NCI-H1048 (cell line): ENCODE results near the gene GLIPR1L1.

Source experiments
- DNase-seq: peaks from one replicate; lab custom pipeline; 2025; lab: John Stamatoyannopoulos, UW

Gene GLIPR1L1

DNA sequence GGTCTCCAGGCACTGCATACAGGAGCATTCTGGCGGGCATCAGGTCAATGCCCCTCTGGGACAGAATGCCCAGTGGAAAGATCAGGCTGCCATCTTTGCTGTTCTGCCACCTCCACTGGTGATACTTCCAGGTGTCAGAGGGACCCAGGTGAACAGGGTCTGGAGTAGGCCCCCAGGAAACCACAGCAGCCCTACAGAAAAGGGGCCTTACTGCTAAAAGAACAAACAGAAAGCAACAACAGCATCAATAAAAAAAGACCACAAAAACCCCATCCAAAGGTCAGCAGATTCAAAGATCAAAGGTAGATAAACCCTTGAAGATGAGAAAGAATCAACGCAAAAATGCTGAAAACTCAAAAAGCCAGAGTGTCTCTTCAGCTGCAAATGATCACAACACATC lies 15.9 kb downstream of the GLIPR1L1 start:
- no peak for DNase-seq

DNA sequence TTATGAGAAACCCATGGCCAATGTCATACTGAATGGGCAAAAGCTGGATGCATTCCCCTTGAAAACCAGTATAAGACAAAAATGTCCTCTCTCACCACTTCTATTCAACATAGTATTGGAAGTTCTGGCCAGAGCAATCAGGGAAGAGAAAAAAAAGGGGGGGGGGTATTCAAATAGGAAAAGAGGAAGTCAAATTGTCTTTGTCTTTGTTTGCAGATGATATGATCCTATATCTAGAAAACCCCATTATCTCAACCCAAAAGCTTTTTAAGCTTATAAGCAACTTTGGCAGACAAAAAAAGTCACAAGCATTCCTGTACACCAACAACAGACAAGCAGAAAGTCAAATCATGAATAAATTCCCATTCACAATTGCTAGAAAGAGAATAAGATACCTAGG lies 19.5 kb downstream of the GLIPR1L1 start:
- DNase-seq = no peak

DNA sequence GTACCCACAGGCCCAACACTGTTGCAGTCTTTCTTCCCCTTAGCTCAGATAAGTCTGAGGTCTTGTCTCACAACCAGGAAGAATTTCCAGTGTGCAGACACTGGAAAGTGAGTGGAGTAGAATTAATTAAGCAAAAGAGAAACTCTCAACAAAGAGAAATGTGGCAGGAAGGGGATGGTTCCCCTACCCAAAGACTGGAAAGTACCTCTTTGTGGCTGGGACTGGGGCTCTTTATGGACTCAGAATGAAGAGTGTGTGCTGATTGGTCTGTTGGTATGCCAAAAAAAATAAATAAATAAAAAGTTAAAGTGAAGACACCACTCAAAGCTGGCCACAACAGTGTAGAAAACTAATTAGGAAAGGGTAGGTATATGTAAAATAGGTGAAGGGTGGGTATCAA lies 26.4 kb downstream of the GLIPR1L1 start:
- DNase-seq = no peak

DNA sequence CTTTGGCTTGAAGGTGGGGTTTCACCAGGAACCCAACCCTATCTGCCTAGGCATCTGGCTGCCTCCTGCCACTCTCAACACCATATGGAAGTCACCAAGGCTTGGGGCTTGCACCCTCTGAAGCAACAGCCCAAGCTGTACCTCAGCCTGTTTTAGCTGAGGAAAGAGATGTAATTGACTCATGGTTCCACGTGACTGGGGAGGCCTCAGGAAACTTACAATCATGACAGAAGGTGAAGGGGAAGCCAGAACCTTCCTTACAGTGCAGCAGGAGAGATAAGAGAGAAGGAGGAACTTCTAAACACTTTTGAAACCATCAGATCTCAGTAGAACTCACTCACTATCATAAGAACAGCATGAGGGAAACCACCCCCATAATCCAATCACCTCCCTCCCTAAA lies 26.9 kb downstream of the GLIPR1L1 start:
- DNase-seq = no peak

DNA sequence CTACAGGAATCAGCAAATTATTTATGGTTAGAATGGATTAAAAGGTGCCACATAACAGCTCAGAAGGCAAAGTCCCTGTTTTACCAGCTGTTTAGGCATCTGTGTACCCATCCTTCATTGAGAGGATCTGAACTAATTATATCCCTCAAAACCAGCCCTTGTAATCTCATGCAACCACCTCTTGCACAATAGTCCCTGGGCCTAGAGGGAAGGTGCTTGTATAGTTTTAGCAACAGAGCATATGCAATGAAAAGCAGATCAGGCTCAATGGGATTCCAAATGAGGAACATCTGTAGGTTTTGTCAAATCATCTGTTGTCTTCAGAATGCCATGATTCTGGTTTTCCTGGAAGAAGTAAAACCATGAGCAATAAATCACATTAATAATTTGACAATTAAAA lies 30.4 kb downstream of the GLIPR1L1 start:
- DNase-seq = no peak

DNA sequence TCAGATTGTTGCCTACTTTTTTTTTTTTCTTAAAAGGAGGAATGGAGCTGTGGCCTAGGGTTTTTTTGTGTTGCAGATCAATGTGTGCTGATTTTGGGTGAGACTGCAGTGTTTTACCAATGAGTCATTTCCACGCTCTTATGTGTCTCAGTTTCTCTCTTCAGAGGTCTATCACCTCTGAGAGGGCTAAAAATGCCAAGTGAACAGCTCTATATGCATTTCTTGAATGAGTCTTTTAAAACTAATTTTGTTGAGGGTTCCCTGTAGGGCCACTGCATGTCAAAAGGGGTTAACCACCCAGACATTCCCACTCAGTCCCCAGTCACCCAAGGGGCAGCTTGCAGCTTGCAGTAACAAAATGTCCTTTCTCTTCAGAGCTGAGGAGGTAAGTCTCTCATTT lies 32.2 kb downstream of the GLIPR1L1 start:
- DNase-seq = no peak

DNA sequence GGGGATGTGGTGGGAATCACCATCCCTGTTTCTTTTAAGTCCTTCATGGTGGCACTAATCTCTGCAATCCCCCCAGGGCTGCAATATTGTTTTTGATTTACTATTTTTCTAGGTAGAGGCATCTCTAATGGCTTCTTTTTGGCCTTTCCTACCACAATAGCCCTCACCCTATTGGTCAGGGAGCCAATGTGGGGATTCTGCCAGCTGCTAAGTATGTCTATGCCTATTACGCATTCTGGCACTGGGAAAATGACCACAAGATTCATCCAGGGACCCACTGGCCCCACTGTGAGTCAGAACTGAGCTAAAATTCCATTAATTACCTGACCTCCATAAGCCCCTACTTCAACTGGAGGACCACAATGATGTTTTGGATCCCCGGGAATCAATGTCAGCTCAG lies 40.5 kb downstream of the GLIPR1L1 start:
- DNase-seq = no peak

DNA sequence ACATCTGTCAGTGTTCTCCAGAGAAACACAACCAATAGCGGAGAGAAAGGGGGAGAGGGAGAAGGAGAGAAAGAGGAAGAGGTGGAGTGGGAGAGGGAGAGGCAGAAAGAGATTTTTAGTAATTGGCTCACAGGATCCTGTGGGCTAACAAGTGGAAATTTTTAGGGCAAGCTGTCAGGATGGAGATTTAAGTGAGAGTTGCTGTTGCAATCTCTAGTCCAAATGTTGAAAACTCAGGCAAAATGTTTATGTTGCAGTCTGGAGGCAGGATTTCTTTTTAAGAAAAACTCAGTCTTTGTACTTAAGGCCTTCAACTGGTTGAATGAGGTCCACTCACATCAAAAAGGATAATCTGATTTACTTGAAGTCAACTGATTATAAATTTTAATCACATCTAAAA lies 43.9 kb downstream of the GLIPR1L1 start:
- no peak for DNase-seq

DNA sequence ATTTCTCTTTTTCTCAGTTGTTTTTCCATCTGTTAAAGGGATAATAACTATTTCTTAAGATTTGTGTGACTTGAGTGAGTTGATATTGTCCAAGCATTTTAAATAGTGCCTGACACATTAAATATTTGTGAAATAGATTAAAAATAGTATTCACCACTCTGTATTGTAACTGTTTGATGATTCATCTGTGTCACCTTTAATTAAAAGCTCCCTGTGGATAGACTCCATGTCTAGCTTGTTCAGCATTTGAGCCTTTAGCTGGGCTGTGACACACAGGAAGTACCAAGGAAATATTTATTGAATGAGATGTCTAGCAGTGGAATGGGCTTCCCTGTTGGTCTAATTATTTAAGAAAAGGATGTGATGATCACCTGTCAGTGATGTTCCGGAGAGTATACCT lies 54.6 kb downstream of the GLIPR1L1 start:
- no peak for DNase-seq

DNA sequence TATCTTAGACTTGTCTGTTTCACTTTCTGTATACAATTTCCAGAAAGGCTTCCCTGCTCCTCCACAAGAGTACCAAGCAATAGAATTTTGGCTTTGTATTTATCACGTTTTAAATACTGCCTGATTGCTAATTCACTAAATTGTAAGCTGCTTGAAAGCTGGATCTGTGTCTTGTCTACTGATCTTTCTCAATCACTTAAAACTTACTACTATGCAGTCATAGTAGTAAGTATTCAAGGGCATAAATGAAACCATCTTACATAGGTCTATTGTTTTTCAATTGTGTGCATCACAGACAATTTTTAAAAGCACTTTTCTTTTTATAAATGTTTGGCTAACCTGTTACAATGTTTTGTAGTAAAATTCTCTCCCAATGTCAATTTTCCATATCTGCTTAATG lies 55.2 kb downstream of the GLIPR1L1 start:
- DNase-seq = no peak

DNA sequence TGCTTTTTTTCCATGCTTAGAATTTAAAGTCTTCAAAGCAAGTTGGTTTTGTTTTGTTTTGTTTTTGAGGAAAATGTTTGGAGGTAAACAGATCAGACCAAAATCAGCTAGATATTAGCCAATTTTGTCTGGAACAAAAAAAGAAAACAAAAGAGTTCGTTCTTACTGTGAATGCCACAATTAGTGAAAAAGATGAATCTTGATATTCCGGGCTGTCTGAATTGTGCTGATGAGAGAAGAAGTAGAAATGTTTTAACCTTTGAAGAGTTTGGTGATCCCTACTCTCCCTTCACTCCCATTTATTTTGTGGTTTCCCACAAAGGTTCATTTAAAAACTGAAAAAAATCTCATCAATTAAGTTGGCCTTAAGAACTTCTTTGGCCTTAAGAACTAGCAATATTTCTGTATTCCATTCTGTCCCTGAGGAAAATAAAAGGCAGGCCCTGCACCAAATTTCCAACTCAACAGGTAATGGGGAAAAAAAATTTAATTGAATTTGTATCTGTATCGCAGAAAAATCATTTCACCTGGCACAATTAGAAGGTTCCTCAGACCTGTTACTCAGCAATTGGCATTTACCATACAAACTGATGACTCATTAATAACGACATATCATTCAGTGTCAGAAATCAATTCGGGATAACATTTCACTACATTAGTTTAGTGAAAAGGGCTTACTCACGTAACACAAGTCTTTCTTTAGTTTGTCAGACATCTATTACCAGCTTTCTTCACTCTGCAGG lies 55.9 kb downstream of the GLIPR1L1 start:
- DNase-seq = no peak

DNA sequence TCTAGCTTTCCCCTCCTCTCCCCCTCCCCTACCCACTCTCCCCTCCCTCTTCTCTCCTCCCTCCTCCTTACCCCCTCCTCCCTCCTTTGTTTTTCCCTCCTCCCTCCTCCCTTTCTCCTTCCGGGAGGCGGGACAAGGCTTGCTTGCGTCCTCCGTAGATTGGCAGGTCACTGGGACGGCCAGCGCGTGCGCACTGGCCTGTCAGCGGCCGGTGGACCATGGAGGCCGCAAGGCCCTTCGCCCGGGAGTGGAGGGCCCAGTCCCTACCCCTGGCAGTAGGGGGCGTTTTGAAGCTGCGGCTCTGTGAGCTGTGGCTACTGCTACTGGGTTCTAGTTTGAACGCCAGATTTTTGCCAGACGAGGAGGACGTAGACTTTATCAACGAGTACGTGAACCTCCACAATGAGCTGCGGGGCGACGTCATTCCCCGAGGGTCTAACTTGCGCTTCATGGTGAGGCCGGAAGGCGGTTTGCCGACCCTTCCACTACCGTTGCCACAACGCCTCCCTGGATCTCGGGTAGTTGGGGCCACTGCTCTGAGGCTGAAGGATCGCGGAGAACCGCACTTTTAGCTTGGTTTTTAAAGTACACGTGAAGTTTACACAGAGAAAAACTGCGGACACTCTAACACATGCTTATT lies 56.5 kb downstream of the GLIPR1L1 start, which contains the start of gene GLIPR1L2:
Gene GLIPR1L2 (plus strand): TSS at position 191 of the 640 bp plus-strand sequence. CDS start 28 bp downstream, at position 219.
- peak; percentile 85 for DNase-seq

DNA sequence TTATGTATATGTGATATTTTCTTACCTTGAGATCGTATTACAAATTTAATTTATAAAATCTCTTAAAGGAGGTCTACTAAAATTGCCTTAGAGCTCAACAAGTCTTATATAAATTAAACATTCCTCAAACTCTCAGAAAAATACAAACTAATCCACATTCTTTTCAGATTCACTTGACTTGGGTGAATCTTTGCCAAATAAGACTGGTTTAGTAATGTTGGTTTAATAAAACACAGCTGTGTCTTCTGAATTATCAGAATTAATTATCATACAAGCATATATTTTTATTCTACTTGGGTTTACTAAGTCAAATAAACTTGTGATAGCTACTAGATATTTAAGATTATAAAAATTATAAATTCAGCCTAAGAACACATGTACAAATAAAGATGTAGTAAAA lies 69.8 kb downstream of the GLIPR1L1 start:
- DNase-seq = no peak

DNA sequence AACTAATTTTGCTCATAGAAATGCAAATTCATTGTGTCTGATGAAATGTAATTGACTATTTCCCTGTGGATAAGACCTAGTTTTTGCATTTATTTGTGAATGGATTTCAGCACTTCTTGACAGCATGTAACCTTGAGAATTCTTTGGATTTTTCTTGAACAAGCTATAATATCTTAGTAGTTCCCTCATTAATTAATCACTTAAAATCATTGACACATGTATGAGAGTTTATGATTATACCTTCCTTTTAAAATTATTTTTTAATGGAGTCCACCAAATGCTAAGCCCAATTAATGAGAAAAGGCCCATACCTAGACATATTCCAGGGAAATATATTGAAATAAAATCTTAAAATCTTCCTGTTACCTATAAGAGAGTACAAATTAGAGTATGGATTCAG lies 73.2 kb downstream of the GLIPR1L1 start:
- no peak for DNase-seq

DNA sequence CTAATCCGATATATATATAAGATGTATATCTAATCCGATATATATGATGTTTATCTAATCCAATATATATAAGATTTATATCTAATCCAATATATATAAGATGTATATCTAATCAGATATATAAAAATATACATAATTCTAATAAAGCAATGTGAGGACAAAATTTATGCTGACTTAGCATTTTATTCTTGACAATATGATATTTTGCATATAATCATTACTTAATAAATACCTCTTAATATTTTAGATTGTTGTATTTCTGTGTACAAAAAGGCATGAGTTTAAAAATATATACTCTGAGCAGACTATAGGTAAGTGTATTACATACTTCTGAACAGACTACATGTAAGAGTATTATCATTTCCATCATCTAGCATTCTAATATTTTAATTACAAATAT lies 75.4 kb downstream of the GLIPR1L1 start:
- no peak for DNase-seq

DNA sequence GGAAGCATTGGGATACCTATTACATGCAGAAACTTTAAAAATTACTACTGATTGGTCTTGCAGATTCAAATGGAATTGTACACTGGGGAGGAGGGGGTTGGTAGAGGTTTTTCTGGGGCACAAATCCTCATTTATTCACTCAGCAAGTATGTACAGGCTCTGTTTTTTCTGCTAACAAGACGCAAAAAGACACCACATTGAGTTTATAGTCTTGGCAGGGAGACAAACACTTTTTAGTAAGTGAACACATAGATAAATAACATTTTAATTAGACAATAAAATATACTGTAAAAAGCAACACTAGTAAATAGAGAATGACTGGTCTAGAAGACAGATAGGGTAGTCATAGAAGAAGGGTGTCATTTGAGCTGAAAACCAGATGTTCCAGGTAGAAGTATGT lies 80.2 kb downstream of the GLIPR1L1 start:
- no peak for DNase-seq

DNA sequence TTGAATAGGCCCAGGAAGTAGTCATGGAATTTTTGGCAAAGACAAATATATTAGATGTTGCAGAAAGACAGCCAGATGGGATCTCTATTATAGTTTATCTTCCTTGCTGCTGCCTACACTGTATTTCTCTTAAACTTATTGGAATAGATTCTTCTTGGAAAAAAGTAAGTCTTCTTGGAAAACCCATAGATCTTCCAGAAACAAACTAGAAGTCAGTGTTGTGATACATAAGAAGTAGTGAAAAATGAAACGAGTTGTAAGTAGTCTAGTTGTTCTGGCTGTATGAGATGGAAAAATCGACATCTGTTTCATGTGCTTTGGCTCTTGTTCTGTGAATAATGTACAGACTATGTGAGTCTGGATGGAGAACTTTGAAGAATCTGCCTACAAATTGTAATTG lies 85.4 kb downstream of the GLIPR1L1 start:
- DNase-seq = no peak
